H4 (cell line): ENCODE measurements around the gene RUSC1. TPM values are rescaled to one million over a fixed set of nuclear protein-coding genes. Genes with fewer than 3 reads are reported as not detected.
A peak's percentile ranks its signal among the peaks of the same experiment; 100 is the strongest.
"Not testable (repeated sequence)": the region's sequence is repeated elsewhere in the genome, so short reads cannot be mapped to it uniquely, and the experiment has no call there.

Experiments used
- DNase-seq: peaks from one replicate; pipeline ENCODE4 v3.0.0-alpha.2; 2015; ENCODE audit warnings: low spot score
- total RNA-seq: library from RNA; depleted of rRNA; stranded (reverse); fragments of >200 nt; shearing (Covaris generic); gene quantifications from 2 replicates; pipeline ENCODE4 v1.2.3, GENCODE V29; 2014; rRNA removed

Gene RUSC1, protein sequence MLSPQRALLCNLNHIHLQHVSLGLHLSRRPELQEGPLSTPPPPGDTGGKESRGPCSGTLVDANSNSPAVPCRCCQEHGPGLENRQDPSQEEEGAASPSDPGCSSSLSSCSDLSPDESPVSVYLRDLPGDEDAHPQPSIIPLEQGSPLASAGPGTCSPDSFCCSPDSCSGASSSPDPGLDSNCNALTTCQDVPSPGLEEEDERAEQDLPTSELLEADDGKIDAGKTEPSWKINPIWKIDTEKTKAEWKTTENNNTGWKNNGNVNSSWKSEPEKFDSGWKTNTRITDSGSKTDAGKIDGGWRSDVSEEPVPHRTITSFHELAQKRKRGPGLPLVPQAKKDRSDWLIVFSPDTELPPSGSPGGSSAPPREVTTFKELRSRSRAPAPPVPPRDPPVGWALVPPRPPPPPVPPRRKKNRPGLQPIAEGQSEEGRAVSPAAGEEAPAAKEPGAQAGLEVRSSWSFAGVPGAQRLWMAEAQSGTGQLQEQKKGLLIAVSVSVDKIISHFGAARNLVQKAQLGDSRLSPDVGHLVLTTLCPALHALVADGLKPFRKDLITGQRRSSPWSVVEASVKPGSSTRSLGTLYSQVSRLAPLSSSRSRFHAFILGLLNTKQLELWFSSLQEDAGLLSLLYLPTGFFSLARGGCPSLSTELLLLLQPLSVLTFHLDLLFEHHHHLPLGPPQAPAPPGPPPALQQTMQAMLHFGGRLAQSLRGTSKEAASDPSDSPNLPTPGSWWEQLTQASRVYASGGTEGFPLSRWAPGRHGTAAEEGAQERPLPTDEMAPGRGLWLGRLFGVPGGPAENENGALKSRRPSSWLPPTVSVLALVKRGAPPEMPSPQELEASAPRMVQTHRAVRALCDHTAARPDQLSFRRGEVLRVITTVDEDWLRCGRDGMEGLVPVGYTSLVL
- 27.5 and 33.8 TPM in 2 replicates for total RNA-seq

DNA sequence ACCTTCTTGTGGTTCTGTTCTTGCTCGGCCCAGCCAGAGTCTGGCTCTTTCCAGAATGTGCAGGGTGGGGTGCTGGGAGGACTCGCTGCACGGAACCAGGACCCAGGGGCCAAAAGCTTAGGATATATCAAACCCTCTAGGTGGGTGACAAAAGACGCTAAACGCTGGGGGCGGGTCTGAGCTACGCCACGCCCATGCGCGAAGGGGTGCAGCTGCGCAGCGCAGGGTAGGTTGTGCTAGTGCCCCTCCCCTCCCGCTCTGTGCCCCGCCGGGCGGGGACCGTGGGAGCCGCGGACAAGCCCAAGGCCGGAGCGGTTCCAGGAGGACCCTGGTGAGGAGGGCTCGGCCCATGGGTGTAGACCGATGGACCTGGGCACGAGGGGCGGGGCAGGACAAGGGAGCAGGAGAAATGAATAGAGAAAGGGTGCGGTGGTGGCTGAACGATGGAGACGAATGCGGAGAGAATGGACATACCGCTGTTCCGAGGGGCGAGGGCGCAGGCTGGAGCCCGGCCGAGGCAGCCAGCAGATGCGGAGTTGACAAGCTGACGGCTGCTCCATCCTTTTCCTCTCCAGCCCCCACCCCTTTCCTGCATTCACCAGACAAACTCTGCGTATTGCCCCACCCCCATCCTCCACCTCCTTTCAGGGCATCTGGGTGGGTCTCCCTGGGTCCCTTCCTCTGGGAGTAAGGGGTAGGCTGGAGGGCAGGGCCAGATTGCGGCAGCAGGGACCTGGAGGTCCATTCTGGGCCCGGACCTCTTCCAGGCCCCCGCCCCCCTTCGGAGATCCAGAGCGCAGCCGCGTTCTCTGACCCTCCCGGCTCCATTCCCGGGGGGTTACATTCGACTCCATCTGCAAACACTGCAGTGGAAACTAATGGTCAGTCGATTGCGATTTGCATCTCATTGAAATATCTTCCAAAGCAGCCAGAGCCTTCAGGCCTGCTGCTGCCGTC lies at the start of gene RUSC1:
TSS of gene RUSC1 (plus strand) at position 234 of the 957 bp plus-strand sequence. CDS start 880 bp downstream, outside the sequence.
- DNase-seq, result no peak

DNA sequence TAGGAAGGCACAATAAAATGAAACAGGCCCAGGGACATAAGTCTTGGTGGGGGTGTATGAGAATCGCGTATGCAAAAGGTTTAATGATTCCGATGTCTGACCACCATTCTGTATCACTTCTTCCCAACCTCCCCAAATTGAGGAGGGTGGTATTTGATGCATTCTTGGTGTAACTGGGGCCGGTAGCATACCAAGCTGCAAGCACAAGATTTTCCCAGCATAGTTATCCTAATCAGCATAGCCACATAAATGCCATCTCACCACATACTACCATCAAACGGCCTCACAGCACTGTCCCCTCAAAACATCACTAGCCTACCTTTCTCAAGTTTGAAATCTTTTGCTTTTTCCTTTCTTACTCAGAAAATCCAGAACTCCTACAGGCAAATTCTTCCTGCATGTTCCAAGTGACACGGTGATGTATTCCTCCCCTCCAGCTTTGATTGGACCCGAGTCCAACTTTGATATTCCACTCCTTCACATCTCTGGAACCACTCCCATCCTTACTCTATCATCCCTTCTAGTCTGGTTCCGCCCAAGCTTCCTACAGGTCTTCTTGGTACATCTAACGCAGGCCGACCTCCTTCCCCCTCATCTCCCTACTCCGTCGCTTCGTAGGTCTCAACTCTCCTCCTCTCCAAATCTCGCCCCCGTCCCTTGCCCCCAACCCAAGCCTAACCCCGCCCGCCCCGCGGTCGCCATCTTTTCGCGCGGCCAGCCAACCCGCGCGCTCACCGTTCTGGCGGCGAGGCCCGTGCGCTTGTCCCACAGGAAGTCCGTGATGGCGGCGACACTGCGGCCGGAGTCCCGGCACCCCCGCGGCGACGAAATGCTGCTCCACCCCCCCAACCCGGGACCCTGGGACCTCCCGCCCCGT lies 48.0 kb upstream of the RUSC1 start:
- DNase-seq, result peak; percentile 42

DNA sequence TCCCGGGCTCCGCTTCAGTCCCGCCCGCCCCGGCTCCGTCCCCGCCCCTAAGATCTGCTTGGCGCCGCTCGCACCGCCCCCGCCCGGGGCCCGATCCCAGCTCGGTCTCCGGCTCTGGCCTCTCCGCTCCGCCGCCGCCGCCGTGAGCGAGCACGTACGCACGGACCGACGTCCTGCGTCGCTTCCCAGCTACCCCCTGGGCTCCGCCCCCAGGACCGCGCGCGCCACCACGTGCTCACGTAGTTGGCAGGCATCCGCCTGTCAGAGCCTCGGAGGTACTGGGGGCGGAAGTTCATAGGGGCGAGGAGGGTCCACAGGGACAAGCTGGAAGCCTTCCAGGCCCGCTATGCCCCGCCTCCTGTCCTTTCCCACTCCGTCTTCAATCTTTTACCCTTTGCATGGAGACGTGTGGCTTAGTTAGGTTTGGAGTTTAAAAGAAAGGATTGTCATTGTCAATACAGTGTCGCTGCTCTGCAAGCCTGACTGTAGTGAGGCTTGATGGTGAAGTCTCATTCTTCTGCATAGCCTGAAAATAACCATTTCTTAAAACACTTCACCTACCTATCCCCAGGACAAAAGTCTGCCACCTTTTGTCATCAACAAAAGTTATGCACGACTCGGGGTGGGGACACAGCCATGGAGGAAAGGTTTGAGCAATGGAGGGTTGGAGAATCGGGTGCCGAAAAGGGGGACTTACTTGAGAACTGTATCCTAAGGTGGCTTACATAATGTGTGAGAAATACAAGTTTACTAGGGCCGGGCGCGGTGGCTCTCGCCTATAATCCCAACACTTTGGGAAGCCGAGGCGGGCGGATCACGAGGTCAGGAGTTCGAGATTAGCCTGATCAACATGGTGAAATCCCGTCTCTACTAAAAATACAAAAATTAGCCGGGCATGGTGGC lies 47.1 kb upstream of the RUSC1 start, which contains the start of gene CLK2:
TSS of gene CLK2 (minus strand) at position 162 of the 903 bp plus-strand sequence. CDS start 2,527 bp downstream, outside the sequence.
- peak; percentile 94 for DNase-seq

DNA sequence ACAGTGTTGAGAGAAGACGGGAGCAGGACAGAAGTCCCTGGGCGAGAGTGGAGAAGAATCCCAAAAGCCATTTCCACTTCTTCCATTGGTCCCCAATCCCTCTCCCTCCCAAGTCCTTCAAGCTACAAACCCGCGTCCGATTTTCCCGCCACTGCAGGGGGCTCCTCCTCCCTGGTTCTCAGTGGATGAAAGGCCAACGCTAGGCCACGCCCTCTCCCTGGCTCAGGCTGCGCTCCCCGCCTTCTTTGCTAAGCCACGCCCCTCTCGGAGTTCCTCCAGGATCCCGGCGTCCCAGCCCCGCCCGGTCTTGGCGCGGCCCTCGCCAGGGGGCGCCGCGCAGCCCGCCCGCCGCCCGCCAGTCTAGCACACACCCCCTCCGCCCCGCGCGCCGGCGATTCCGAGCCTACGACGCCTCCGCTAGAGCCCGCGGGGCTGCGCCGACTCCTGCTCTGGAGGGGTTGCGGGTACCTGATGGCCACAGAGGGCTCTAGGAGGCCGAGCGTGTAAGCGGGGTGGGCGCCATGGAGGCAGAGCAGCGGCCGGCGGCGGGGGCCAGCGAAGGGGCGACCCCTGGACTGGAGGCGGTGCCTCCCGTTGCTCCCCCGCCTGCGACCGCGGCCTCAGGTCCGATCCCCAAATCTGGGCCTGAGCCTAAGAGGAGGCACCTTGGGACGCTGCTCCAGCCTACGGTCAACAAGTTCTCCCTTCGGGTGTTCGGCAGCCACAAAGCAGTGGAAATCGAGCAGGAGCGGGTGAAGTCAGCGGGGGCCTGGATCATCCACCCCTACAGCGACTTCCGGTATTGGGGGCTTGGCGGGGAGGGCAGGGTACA lies 43.4 kb upstream of the RUSC1 start, which contains the start of gene HCN3:
TSS of gene HCN3 (plus strand) at position 394 of the 832 bp plus-strand sequence. CDS start at position 522, 128 bp downstream.
- peak; percentile 93 for DNase-seq

DNA sequence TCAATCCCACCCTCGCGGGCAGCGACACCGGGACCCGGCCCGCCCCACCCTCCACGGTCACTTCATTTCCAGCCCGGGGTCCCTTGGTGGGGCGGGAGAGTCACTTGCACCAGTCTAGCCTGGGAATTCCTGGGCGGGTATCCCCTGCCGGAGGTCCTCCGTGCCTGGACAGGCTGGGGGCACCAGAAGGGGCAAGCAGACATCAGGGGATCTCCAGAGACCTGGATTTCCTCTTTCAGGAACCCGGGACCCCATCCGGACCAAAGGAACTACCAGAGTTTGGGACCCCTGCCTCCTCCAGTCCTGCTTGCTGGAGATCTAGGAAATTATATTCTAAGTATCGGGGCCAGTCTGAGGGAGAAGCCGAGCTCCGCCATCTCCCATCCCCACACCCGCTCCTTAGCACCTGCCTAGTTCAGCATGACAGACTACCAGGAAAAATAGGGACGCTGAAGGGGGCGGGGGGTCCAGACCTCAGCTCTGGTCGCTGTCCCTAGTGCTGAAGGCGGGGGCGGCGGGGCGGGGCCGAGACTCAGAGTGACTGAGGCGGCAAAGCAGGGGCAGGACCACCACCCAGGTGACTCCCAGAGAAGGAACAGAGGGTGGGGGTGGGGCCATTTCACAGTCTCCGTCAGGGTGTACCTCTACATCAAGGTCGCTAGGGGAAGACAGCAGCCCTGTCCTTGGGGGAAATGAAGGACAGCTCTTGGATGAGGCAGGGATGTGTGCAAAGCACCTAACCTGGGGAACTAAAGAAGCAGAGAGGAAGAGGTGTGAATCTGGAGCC lies 42.6 kb upstream of the RUSC1 start:
- DNase-seq, result peak; percentile 39

DNA sequence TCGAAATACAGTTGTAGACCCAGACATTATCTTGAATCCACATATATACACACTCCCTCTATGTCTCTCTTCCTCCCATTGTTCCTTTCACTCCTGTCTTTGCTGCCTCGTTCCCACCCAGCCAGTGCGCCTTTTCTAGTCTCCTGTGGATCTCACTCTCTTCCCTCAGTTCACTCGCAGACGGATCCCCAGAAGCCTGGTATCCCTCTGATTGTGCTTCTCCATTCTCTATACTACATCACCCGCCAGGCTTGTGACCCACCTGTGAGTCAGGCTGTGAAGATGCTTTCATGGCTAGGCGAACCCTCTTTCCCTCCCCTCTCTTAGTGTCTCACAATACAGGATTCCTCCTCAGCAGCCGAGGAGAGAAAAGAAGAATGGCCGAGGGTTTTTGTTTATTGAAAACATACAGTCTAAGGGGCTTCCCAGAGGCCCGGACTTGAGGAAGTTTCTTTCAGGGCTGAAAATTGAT lies 42.0 kb upstream of the RUSC1 start:
- no peak for DNase-seq

DNA sequence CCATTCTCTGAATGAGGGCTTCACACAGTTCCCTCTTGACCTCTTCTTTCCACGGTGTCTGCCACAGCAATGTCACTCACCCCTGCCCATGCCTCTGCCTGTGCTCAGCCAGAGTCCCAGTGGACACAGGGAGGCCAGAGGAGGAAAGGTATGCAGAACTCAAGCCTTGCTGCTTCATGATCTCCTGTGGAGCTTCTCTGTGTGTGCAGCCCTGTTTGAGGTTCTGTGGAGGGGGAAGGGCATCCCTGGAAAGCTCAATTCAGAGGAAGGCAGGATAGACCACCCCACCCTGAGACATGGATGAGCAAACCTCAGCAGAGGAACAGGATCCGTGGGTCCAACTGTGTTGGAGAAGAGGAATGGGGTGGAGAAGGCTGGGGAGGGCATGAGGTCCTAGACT lies 41.4 kb upstream of the RUSC1 start:
- no peak for DNase-seq

DNA sequence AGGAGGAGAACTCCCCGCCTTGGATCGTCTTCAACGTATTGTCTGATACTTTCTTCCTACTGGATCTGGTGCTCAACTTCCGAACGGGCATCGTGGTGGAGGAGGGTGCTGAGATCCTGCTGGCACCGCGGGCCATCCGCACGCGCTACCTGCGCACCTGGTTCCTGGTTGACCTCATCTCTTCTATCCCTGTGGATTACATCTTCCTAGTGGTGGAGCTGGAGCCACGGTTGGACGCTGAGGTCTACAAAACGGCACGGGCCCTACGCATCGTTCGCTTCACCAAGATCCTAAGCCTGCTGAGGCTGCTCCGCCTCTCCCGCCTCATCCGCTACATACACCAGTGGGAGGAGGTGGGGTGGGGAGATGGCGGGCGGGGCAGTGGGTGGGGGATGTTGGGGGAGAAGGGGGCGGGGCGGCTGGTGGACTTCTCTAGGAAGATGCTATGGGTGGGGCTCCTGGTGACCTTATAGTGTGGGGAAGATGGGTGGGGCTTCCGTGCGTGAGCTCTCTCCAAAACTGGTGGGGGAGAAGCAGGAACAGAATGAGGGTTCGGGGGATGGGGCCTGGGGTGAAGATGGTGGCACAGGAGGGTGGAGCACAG lies 38.1 kb upstream of the RUSC1 start:
- no peak for DNase-seq

DNA sequence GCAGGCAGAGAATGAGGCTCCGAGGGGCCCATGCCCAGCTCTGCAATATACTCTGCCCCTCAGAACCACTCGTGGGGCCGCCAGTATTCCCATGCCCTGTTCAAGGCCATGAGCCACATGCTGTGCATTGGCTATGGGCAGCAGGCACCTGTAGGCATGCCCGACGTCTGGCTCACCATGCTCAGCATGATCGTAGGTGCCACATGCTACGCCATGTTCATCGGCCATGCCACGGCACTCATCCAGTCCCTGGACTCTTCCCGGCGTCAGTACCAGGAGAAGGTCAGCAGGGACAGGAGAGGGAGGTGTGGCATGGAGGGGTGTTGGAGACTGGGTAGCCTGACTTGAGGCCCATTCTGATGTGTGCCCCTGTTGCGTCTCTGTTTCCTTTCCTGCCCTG lies 36.2 kb upstream of the RUSC1 start:
- DNase-seq, result no peak

DNA sequence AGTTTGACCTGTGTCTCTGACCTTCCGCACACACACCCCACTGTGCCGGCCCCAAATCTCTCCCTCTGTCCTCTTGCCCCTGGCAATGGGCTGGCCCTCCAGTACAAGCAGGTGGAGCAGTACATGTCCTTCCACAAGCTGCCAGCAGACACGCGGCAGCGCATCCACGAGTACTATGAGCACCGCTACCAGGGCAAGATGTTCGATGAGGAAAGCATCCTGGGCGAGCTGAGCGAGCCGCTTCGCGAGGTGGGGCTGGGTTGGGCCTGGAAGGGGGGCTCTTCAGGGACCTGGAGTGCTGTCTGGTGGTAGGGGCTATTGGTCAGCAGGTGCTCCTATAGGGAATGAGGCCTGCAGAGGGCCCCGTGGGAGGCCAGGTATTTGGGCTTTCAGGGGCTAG lies 35.6 kb upstream of the RUSC1 start:
- DNase-seq, result no peak

DNA sequence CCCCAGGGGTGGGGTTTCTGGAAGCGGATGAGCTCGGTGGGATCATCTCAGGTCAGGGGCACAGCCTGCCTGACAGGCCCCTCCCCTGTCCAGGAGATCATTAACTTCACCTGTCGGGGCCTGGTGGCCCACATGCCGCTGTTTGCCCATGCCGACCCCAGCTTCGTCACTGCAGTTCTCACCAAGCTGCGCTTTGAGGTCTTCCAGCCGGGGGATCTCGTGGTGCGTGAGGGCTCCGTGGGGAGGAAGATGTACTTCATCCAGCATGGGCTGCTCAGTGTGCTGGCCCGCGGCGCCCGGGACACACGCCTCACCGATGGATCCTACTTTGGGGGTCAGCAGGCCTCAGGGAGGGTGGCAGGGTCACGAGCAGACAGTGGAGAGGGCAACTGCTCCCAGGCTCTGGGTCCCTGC lies 35.1 kb upstream of the RUSC1 start:
- DNase-seq, result no peak

DNA sequence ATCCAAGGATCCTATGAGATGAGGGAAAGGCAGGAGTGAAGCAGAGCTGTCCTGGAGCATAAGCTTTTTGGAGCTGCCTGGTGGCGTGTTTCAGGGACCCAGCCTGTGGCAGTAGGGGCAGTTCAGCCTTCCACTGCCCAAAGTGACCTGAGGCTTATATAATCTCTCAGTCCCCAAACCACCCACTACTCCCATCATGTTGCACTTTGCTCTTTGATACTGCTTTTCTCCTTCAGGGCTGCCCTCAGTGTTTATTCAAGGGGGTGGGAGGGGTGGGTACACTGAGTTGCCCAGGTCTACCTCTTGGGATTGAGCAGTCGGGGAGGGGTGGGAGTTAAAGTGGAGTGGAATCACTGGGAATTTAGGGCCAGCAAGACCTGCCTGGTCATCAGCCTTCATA lies 34.1 kb upstream of the RUSC1 start:
- no peak for DNase-seq

DNA sequence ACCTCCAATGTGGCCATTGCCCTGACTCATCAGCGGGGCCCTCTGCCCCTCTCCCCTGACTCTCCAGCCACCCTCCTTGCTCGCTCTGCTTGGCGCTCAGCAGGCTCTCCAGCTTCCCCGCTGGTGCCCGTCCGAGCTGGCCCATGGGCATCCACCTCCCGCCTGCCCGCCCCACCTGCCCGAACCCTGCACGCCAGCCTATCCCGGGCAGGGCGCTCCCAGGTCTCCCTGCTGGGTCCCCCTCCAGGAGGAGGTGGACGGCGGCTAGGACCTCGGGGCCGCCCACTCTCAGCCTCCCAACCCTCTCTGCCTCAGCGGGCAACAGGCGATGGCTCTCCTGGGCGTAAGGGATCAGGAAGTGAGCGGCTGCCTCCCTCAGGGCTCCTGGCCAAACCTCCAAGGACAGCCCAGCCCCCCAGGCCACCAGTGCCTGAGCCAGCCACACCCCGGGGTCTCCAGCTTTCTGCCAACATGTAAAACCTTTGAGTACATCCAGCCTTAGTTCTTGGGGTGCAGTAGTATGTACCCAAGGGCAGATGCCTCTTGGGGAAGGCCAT lies 32.6 kb upstream of the RUSC1 start:
- DNase-seq, result no peak

DNA sequence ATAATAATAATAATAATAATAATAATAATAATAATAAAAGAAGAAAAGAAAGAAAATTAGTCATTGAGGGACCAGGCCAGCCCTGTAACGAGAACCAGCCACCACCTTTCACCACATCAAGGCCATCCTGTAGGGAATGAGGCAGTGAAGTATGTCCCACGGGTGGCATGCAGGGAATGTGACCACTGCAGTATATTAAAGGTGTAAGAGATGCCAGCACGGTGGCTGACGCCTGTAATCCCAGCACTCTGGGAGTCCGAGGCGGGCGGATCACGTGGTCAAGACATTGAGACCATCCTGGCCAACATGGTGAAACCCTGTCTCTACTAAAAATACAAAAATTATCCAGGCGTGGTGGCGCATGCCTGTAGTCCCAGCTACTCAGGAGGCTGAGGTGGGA lies 29.7 kb upstream of the RUSC1 start:
- not testable (repeated sequence) for DNase-seq

DNA sequence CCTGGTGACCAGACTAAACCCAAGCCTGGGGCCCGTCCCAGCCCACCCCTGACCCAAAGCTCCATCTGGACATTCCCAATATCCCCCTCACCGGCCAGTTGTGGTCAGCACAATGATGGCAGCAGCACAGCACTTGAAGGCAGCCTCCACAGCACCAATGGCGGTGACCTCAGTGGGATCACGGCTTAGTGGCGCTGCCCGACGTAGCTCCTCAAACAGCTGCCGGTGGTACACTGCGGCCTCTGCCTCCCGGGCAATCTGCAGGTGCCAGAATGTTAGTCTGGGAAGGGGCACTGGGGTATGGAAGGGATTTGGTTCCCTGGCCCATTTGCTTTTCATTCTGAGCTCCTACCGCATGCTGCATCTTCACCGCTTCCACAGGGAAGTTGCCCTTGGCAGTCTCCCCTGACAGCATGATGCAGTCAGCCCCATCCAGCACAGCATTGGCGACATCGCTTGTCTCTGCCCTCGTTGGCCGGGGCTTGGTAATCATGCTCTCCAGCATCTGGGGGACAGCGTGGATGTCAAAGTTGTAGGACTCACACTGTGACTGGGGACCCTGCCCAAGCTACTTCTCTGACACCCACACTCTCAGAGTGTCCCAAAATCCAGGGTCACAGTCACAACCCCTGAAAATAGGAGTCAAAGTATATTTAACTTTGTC lies 27.5 kb upstream of the RUSC1 start:
- no peak for DNase-seq
